GM23338 (cell line): ENCODE measurements around the gene CDK3. TPM values are rescaled to one million over a fixed set of nuclear protein-coding genes. Genes with fewer than 3 reads are reported as not detected.
A peak's percentile ranks its signal among the peaks of the same experiment; 100 is the strongest.

Experiments
- ATAC-seq: fragments of 200-7000 bp; cut with Tn5 transposase; 3 replicates; pipeline ENCODE4 v1.9.1; 2020
- DNase-seq: peaks from one replicate; pipeline ENCODE4 v3.0.0-alpha.2; 2015; ENCODE audit warnings: low spot score
- H2AFZ ChIP-seq: fragments of 200-600 bp; sonication (generic); 2 replicates; pipeline ENCODE4 v1.8.0; 2016; ENCODE audit warnings: antibody characterized with exemption, mild to moderate bottlenecking, moderate library complexity
- H3F3A ChIP-seq: fragments of 200-600 bp; sonication (generic); replicated peaks from 2 replicates; pipeline ENCODE4 v1.8.0; 2017; ENCODE audit warnings: antibody characterized with exemption, mixed run types, low read depth
- H3K27ac ChIP-seq: fragments of 200-600 bp; sonication (generic); 2 replicates; pipeline ENCODE4 v1.6.1; 2016; ENCODE audit warnings: low read depth
- H3K27me3 ChIP-seq: fragments of 200-600 bp; sonication (generic); 2 replicates; pipeline ENCODE4 v1.8.0; 2016; ENCODE audit warnings: mild to moderate bottlenecking, mixed run types, moderate library complexity; ENCODE audit not compliant: insufficient read depth
- H3K36me3 ChIP-seq: fragments of 200-600 bp; sonication (generic); 2 replicates; pipeline ENCODE4 v1.8.0; 2016; ENCODE audit warnings: mild to moderate bottlenecking; ENCODE audit not compliant: insufficient read depth
- H3K4me1 ChIP-seq: fragments of 200-600 bp; sonication (generic); 2 replicates; pipeline ENCODE4 v1.8.0; 2016; ENCODE audit warnings: mild to moderate bottlenecking, moderate library complexity; ENCODE audit not compliant: insufficient read depth
- H3K4me2 ChIP-seq: fragments of 200-600 bp; sonication (generic); 2 replicates; pipeline ENCODE4 v1.7.1; 2017; ENCODE audit warnings: mixed run types
- H3K4me3 ChIP-seq: fragments of 200-600 bp; sonication (generic); 2 replicates; pipeline ENCODE4 v1.6.1; 2016; ENCODE audit warnings: mixed run types
- H3K79me2 ChIP-seq: fragments of 200-600 bp; sonication (generic); replicated peaks from 2 replicates; pipeline ENCODE4 v1.8.0; 2017; ENCODE audit warnings: mild to moderate bottlenecking; ENCODE audit not compliant: insufficient read depth
- H3K9me2 ChIP-seq: fragments of 200-600 bp; sonication (generic); 2 replicates; pipeline ENCODE4 v1.8.0; 2017; ENCODE audit not compliant: insufficient read depth
- H4K20me1 ChIP-seq: fragments of 200-600 bp; sonication (generic); replicated peaks from 2 replicates; pipeline ENCODE4 v1.8.0; 2017; ENCODE audit warnings: mild to moderate bottlenecking; ENCODE audit not compliant: insufficient read depth
- H3K27ac Mint-ChIP-seq: 2 replicates; pipeline ENCODE4 v1.8.0; 2020; ENCODE audit warnings: inconsistent platforms, mild to moderate bottlenecking, moderate library complexity, mixed read lengths
- H3K27me3 Mint-ChIP-seq: 3 replicates; pipeline ENCODE4 v1.8.0; 2022; ENCODE audit warnings: low read depth, mild to moderate bottlenecking, moderate library complexity, mixed read lengths, inconsistent platforms; ENCODE audit not compliant: insufficient read depth, poor library complexity
- H3K36me3 Mint-ChIP-seq: 3 replicates; pipeline ENCODE4 v1.8.0; 2021; ENCODE audit warnings: low read depth, mild to moderate bottlenecking, inconsistent platforms, moderate library complexity, mixed read lengths
- H3K4me1 Mint-ChIP-seq: 3 replicates; pipeline ENCODE4 v1.8.0; 2020; ENCODE audit warnings: mild to moderate bottlenecking, inconsistent platforms, mixed read lengths
- H3K4me3 Mint-ChIP-seq: 3 replicates; pipeline ENCODE4 v1.8.0; 2021; ENCODE audit warnings: moderate library complexity, mild to moderate bottlenecking, inconsistent platforms, mixed read lengths
- H3K9me3 Mint-ChIP-seq: 3 replicates; pipeline ENCODE4 v1.8.0; 2020; ENCODE audit warnings: moderate library complexity, mild to moderate bottlenecking, inconsistent platforms, mixed read lengths
- CREB1 ChIP-seq: fragments of 250-450 bp; sonication (Bioruptor Pico); IDR thresholded peaks from 2 replicates; pipeline ENCODE4 v1.5.0; 2020; ENCODE audit warnings: low read depth, mild to moderate bottlenecking, moderate library complexity
- EZH2 ChIP-seq: fragments of 200-600 bp; sonication (generic); IDR thresholded peaks from one replicate; pipeline ENCODE4 v1.8.0; 2017; ENCODE audit warnings: antibody characterized with exemption, mild to moderate bottlenecking, low read depth; ENCODE audit not compliant: unreplicated experiment
- EZH2phosphoT487 ChIP-seq: fragments of 200-600 bp; sonication (generic); IDR thresholded peaks from one replicate; pipeline ENCODE4 v1.8.1; 2018; ENCODE audit warnings: antibody characterized with exemption; ENCODE audit not compliant: unreplicated experiment
- JUNB ChIP-seq: IDR thresholded peaks from one replicate; pipeline ENCODE4 v1.6.1; 2016; ENCODE audit warnings: antibody characterized with exemption; ENCODE audit not compliant: unreplicated experiment
- NANOG ChIP-seq: IDR thresholded peaks from 2 replicates; pipeline ENCODE4 v1.6.1; 2016; ENCODE audit warnings: antibody characterized with exemption, borderline replicate concordance
- POLR2AphosphoS5 ChIP-seq: IDR thresholded peaks from 2 replicates; pipeline ENCODE4 v1.6.1; 2016; ENCODE audit warnings: antibody characterized with exemption, low read depth
- STAT1 ChIP-seq: IDR thresholded peaks from one replicate; pipeline ENCODE4 v1.6.1; 2016; ENCODE audit warnings: antibody characterized with exemption; ENCODE audit not compliant: unreplicated experiment
- ZNF114 ChIP-seq: fragments of 250-450 bp; sonication (Bioruptor Pico); IDR thresholded peaks from 2 replicates; pipeline ENCODE4 v1.5.0; 2020; ENCODE audit warnings: mild to moderate bottlenecking, moderate library complexity
- ZNF331 ChIP-seq: fragments of 250-450 bp; sonication (Bioruptor Pico); IDR thresholded peaks from 2 replicates; pipeline ENCODE4 v1.5.0; 2020; ENCODE audit warnings: low read depth, mild to moderate bottlenecking, moderate library complexity
- polyA plus RNA-seq: library from polyadenylated mRNA; unstranded; fragments of >200 nt; fragmentation: Nextera tagmentation; extraction: Ambion mirVana; gene quantifications from 2 replicates; pipeline ENCODE4 v1.2.1, GENCODE V29; 2016
- total RNA-seq: library from RNA; depleted of rRNA; stranded (reverse); fragments of >200 nt; shearing (Covaris generic); gene quantifications from 2 replicates; pipeline ENCODE4 v1.2.3, GENCODE V29; 2014
- TF ChIP-seq, protein P1 (sequence below): fragments of 250-450 bp; sonication (Bioruptor Pico); IDR thresholded peaks from 2 replicates; pipeline ENCODE4 v1.5.0; 2020; ENCODE audit warnings: mild to moderate bottlenecking, moderate library complexity
- TF ChIP-seq, protein P2 (sequence below): IDR thresholded peaks from one replicate; pipeline ENCODE4 v1.6.1; 2018; ENCODE audit warnings: antibody characterized with exemption; ENCODE audit not compliant: unreplicated experiment
- TF ChIP-seq, protein P3 (sequence below), 2 experiments: fragments of 200-600 bp in 1 of 2; sonication (generic) in 1 of 2; conservative IDR thresholded peaks; 2 replicates each; pipeline versions ENCODE4 v1.5.1 to v1.6.1; 2016 to 2017; ENCODE audit warnings: antibody characterized with exemption in 2 of 2, low read depth in 2 of 2, mild to moderate bottlenecking in 2 of 2, moderate library complexity in 1 of 2
- TF ChIP-seq, protein P4 (sequence below): IDR thresholded peaks from 2 replicates; pipeline ENCODE4 v1.6.1; 2016; ENCODE audit warnings: antibody characterized with exemption

Gene CDK3
- total and polyA plus RNA-seq, 2 experiments from 2014 or later = 7.9 to 10.2 TPM

DNA sequence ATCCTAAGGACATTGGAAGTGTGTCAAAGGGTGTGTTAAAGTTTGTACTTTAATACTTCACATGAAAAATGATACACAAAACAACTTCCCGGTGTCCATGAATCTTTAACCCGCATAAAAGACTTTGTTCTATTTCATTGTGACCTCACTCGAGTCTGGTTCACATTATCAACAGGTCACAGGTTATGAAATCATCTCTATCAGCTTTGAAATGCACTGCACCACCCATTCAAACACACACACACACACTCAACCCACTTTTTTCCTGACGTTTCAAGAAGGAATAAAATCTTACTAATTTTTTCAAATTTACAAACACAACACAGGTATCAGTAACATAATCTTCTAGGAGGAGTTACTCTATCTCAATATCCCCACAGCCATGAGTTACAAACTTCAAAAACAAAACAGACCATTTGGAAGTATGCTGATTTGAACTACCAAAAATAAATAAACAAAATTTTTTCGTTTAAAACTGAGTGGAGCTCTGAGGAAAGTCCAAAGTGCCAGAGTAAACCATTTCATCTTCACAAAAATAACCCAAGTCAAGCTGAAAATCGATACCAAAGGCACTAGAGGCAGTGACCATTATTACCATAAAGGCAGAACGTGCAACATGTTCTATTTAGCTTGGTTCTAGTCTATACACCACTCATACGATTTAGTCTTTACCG is 24.3 kb upstream of the CDK3 start:
- ATAC-seq = no peak
- H4K20me1 ChIP-seq = 0 out of 2 replicates have a peak, but pooled peaks cover 4% of the 10 kb centered on the region
- H3K79me2 ChIP-seq = peaks cover 80% of the 10 kb centered on the region
- H3K4me3 ChIP-seq = no peak overlapping the region
- no peak overlapping the region for H3K4me2 ChIP-seq
- no peak overlapping the region for H3K27ac ChIP-seq
- no peak overlapping the region for H2AFZ ChIP-seq
- Mint-ChIP-seq H3K4me1 (peaks cover 23% of the 10 kb centered on the region), H3K9me3 (no peaks in the 10 kb centered on the region), H3K36me3 (peaks cover 31% of the 10 kb centered on the region), H3K27me3 (peaks cover 20% of the 10 kb centered on the region), H3K4me3 (peak overlapping the region; percentile 48; the same call in 2 of the 3 replicates), H3K27ac (no peak overlapping the region)
- peaks cover 17% of the 10 kb centered on the region for H3F3A ChIP-seq
- peaks cover 15% of the 10 kb centered on the region for H3K4me1 ChIP-seq
- H3K36me3 ChIP-seq = no peaks in the 10 kb centered on the region
- no peaks in the 10 kb centered on the region for H3K9me2 ChIP-seq
- no peak for DNase-seq
- no peak for TF ChIP-seq CREB1 (CRISPR knock-in tag)
- no peak for TF ChIP-seq NANOG
- TF ChIP-seq, protein P1, sequence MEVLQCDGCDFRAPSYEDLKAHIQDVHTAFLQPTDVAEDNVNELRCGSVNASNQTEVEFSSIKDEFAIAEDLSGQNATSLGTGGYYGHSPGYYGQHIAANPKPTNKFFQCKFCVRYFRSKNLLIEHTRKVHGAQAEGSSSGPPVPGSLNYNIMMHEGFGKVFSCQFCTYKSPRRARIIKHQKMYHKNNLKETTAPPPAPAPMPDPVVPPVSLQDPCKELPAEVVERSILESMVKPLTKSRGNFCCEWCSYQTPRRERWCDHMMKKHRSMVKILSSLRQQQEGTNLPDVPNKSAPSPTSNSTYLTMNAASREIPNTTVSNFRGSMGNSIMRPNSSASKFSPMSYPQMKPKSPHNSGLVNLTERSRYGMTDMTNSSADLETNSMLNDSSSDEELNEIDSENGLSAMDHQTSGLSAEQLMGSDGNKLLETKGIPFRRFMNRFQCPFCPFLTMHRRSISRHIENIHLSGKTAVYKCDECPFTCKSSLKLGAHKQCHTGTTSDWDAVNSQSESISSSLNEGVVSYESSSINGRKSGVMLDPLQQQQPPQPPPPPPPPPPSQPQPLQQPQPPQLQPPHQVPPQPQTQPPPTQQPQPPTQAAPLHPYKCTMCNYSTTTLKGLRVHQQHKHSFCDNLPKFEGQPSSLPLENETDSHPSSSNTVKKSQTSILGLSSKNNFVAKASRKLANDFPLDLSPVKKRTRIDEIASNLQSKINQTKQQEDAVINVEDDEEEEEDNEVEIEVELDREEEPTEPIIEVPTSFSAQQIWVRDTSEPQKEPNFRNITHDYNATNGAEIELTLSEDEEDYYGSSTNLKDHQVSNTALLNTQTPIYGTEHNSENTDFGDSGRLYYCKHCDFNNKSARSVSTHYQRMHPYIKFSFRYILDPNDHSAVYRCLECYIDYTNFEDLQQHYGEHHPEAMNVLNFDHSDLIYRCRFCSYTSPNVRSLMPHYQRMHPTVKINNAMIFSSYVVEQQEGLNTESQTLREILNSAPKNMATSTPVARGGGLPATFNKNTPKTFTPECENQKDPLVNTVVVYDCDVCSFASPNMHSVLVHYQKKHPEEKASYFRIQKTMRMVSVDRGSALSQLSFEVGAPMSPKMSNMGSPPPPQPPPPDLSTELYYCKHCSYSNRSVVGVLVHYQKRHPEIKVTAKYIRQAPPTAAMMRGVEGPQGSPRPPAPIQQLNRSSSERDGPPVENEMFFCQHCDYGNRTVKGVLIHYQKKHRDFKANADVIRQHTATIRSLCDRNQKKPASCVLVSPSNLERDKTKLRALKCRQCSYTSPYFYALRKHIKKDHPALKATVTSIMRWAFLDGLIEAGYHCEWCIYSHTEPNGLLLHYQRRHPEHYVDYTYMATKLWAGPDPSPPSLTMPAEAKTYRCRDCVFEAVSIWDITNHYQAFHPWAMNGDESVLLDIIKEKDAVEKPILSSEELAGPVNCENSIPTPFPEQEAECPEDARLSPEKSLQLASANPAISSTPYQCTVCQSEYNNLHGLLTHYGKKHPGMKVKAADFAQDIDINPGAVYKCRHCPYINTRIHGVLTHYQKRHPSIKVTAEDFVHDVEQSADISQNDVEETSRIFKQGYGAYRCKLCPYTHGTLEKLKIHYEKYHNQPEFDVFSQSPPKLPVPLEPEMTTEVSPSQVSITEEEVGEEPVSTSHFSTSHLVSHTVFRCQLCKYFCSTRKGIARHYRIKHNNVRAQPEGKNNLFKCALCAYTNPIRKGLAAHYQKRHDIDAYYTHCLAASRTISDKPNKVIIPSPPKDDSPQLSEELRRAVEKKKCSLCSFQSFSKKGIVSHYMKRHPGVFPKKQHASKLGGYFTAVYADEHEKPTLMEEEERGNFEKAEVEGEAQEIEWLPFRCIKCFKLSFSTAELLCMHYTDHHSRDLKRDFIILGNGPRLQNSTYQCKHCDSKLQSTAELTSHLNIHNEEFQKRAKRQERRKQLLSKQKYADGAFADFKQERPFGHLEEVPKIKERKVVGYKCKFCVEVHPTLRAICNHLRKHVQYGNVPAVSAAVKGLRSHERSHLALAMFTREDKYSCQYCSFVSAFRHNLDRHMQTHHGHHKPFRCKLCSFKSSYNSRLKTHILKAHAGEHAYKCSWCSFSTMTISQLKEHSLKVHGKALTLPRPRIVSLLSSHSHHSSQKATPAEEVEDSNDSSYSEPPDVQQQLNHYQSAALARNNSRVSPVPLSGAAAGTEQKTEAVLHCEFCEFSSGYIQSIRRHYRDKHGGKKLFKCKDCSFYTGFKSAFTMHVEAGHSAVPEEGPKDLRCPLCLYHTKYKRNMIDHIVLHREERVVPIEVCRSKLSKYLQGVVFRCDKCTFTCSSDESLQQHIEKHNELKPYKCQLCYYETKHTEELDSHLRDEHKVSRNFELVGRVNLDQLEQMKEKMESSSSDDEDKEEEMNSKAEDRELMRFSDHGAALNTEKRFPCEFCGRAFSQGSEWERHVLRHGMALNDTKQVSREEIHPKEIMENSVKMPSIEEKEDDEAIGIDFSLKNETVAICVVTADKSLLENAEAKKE = no peak
- TF ChIP-seq EZH2 = no peak
- no peak for TF ChIP-seq STAT1
- TF ChIP-seq, protein P2, sequence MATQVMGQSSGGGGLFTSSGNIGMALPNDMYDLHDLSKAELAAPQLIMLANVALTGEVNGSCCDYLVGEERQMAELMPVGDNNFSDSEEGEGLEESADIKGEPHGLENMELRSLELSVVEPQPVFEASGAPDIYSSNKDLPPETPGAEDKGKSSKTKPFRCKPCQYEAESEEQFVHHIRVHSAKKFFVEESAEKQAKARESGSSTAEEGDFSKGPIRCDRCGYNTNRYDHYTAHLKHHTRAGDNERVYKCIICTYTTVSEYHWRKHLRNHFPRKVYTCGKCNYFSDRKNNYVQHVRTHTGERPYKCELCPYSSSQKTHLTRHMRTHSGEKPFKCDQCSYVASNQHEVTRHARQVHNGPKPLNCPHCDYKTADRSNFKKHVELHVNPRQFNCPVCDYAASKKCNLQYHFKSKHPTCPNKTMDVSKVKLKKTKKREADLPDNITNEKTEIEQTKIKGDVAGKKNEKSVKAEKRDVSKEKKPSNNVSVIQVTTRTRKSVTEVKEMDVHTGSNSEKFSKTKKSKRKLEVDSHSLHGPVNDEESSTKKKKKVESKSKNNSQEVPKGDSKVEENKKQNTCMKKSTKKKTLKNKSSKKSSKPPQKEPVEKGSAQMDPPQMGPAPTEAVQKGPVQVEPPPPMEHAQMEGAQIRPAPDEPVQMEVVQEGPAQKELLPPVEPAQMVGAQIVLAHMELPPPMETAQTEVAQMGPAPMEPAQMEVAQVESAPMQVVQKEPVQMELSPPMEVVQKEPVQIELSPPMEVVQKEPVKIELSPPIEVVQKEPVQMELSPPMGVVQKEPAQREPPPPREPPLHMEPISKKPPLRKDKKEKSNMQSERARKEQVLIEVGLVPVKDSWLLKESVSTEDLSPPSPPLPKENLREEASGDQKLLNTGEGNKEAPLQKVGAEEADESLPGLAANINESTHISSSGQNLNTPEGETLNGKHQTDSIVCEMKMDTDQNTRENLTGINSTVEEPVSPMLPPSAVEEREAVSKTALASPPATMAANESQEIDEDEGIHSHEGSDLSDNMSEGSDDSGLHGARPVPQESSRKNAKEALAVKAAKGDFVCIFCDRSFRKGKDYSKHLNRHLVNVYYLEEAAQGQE = no peak
- no peak for TF ChIP-seq EZH2phosphoT487
- TF ChIP-seq ZNF331 (CRISPR knock-in tag) = no peak
- TF ChIP-seq JUNB = no peak
- no peak for TF ChIP-seq ZNF114
- TF ChIP-seq POLR2AphosphoS5 = no peak
- TF ChIP-seq, protein P3, sequence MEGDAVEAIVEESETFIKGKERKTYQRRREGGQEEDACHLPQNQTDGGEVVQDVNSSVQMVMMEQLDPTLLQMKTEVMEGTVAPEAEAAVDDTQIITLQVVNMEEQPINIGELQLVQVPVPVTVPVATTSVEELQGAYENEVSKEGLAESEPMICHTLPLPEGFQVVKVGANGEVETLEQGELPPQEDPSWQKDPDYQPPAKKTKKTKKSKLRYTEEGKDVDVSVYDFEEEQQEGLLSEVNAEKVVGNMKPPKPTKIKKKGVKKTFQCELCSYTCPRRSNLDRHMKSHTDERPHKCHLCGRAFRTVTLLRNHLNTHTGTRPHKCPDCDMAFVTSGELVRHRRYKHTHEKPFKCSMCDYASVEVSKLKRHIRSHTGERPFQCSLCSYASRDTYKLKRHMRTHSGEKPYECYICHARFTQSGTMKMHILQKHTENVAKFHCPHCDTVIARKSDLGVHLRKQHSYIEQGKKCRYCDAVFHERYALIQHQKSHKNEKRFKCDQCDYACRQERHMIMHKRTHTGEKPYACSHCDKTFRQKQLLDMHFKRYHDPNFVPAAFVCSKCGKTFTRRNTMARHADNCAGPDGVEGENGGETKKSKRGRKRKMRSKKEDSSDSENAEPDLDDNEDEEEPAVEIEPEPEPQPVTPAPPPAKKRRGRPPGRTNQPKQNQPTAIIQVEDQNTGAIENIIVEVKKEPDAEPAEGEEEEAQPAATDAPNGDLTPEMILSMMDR (conservative IDR thresholded peaks at IDR 0.05; ENCODE audit: low read depth in 2 of 2) = no peak
- TF ChIP-seq, protein P4, sequence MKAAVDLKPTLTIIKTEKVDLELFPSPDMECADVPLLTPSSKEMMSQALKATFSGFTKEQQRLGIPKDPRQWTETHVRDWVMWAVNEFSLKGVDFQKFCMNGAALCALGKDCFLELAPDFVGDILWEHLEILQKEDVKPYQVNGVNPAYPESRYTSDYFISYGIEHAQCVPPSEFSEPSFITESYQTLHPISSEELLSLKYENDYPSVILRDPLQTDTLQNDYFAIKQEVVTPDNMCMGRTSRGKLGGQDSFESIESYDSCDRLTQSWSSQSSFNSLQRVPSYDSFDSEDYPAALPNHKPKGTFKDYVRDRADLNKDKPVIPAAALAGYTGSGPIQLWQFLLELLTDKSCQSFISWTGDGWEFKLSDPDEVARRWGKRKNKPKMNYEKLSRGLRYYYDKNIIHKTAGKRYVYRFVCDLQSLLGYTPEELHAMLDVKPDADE = no peak
- no peaks in the 10 kb centered on the region for H3K27me3 ChIP-seq
